ENCODE results near the gene KRT17. TPM values are rescaled to one million over a fixed set of nuclear protein-coding genes. Genes with fewer than 3 reads are reported as not detected.
"Not testable (repeated sequence)": the region's sequence is repeated elsewhere in the genome, so short reads cannot be mapped to it uniquely, and the experiment has no call there.

KRT17 gene
- total RNA-seq, 1 experiment from 2014 or later = 472 TPM

DNA sequence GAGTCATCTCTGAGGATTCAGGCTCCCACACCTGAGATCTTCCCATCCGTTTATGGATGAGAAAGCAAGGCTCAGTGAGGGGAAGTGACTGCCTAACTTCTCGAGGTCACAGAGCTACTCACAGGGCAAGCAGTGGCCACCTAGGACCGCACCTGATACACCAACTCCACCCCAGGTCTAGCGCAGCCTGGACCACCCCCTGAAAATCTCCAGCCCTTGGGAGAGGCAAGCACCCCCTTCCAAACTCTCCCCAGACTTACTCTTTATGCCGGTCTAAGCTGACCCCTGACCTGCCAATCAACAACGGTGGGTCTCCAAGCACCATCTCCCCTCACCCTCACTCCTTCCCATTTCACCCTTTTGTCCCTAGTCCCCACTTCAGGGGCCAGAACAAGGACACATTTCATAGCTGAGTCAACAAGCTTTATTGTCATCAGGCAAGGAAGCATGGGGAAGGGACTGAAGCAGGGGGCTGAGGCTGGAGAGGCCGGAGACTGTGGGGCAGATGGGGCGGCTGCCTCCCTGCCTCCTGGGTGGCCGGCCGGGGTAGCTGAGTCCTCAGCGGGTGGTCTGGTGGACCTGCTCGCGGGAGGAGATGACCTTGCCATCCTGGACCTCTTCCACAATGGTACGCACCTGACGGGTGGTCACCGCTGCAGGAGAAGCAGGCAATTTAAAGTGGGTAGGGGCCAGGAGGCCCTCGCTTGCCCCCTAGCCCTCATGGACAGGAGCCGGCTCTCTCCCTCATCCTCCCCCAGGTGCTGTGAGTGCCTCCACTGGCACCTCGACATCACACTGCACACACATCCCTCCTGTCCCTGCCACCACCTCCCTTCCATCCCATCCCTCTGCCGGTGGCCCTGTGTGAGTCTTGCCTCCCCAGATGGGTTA, 5.1 kb downstream of the KRT17 start:
- no peak for DNase-seq
- Mint-ChIP-seq H3K27me3 (ENCODE audit: unreplicated experiment) (no peaks in the 10 kb centered on the region), H3K4me1 (ENCODE audit: low read depth, unreplicated experiment) (peaks cover 43% of the 10 kb centered on the region), H3K27ac (ENCODE audit: unreplicated experiment) (peak overlapping the region; percentile 25), H3K4me3 (ENCODE audit: low read depth, unreplicated experiment) (no peak overlapping the region), H3K9me3 (ENCODE audit: low read depth, unreplicated experiment) (no peaks in the 10 kb centered on the region), H3K36me3 (ENCODE audit: insufficient read depth, unreplicated experiment) (peaks cover 64% of the 10 kb centered on the region)
- TF ChIP-seq, protein P1, sequence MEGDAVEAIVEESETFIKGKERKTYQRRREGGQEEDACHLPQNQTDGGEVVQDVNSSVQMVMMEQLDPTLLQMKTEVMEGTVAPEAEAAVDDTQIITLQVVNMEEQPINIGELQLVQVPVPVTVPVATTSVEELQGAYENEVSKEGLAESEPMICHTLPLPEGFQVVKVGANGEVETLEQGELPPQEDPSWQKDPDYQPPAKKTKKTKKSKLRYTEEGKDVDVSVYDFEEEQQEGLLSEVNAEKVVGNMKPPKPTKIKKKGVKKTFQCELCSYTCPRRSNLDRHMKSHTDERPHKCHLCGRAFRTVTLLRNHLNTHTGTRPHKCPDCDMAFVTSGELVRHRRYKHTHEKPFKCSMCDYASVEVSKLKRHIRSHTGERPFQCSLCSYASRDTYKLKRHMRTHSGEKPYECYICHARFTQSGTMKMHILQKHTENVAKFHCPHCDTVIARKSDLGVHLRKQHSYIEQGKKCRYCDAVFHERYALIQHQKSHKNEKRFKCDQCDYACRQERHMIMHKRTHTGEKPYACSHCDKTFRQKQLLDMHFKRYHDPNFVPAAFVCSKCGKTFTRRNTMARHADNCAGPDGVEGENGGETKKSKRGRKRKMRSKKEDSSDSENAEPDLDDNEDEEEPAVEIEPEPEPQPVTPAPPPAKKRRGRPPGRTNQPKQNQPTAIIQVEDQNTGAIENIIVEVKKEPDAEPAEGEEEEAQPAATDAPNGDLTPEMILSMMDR (IDR thresholded peaks at IDR 0.05; ENCODE audit: unreplicated experiment) = no peak
- intact Hi-C loops (cut with micrococcal nuclease; ENCODE audit: unreplicated experiment) = no loop called here
- CTCF ChIA-PET = interaction anchor here (1.1 kb wide), 1 partner anchor 35 kb away, joined by 4 read pairs; no protein-coding TSS in a partner anchor
- no TSS peak for BruUV-seq (replicated peaks)

DNA sequence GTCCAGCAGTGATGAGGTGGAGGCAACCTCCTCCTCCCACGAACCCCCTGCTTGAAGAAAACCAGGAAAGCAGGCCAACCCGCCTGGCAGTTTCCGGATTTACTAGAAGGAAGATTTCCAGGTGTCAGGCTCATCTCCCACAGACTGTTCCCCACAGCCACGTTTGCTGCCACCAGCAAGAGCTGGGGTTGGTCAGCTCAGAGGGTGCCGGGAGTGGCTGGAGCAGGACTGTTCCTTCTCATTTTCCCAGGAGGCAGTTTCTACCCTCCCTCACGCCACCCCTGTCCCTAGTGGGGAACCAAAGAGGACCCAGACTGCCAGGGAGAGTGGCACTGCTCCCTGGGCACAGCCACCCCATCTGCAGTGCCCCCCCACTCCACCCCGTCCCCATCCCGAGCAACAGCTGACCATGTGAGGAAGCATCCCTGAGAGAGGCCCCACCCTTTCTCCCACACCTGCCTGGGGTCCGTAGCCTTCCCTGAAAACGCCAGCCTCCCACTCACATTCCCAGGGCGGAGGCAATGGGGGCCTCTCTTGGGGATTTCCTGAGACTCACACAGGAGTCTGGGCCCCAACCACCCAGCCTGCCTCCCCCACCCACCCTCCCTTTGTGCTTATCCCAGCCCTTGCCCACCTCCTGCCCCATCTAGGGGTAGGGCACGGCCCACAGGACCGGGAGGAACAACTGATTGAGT, 5.9 kb downstream of the KRT17 start:
- no peak for DNase-seq
- H3K9me3 Mint-ChIP-seq (ENCODE audit: low read depth, unreplicated experiment) = no peaks in the 10 kb centered on the region
- H3K27me3 Mint-ChIP-seq (ENCODE audit: unreplicated experiment) = no peaks in the 10 kb centered on the region

DNA sequence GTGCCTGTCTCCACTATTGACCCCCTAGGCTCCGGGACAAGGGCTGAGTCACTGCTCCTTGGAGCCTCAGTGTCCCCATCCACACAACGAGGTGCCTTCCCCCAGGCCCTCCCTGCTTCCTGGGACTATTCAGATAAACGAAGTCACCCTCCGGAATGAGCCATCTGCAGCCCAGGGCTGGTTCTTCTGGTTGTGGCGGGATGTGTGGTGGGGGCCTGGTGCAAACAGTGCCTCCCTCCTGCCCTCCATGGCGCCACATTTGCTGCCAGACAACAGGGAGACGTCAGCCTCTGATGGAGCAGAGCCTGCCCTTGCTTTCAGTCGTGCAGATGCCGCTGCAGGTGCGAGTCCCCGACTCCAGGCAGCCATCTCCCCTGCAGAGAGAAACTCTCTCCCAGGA, 6.7 kb downstream of the KRT17 start:
- H3K4me1 Mint-ChIP-seq (ENCODE audit: low read depth, unreplicated experiment) = peaks cover 51% of the 10 kb centered on the region
- no TSS peak for BruUV-seq (replicated peaks)
- no peaks in the 10 kb centered on the region for H3K9me3 Mint-ChIP-seq (ENCODE audit: low read depth, unreplicated experiment)
- no peak overlapping the region for H3K4me3 Mint-ChIP-seq (ENCODE audit: low read depth, unreplicated experiment)
- CTCF ChIA-PET = no interaction called here
- H3K27me3 Mint-ChIP-seq (ENCODE audit: unreplicated experiment) = no peaks in the 10 kb centered on the region
- TF ChIP-seq, protein P1 (IDR thresholded peaks at IDR 0.05; ENCODE audit: unreplicated experiment) = no peak
- no peak overlapping the region for H3K27ac Mint-ChIP-seq (ENCODE audit: unreplicated experiment)
- H3K36me3 Mint-ChIP-seq (ENCODE audit: insufficient read depth, unreplicated experiment) = peaks cover 52% of the 10 kb centered on the region
- no peak for DNase-seq
- intact Hi-C loops (cut with micrococcal nuclease; ENCODE audit: unreplicated experiment) = no loop called here

More for the DNA sequence above, 5.9 kb downstream of the KRT17 start:
- TF ChIP-seq, protein P1 (IDR thresholded peaks at IDR 0.05; ENCODE audit: unreplicated experiment) = no peak
- no peak overlapping the region for H3K27ac Mint-ChIP-seq (ENCODE audit: unreplicated experiment)
- peaks cover 47% of the 10 kb centered on the region for H3K4me1 Mint-ChIP-seq (ENCODE audit: low read depth, unreplicated experiment)
- peaks cover 56% of the 10 kb centered on the region for H3K36me3 Mint-ChIP-seq (ENCODE audit: insufficient read depth, unreplicated experiment)
- BruUV-seq (replicated peaks) = no TSS peak
- H3K4me3 Mint-ChIP-seq (ENCODE audit: low read depth, unreplicated experiment) = no peak overlapping the region
- CTCF ChIA-PET = interaction anchor here (1.1 kb wide), 1 partner anchor 36 kb away, joined by 4 read pairs; no protein-coding TSS in a partner anchor
- intact Hi-C loops (cut with micrococcal nuclease; ENCODE audit: unreplicated experiment) = no loop called here

DNA sequence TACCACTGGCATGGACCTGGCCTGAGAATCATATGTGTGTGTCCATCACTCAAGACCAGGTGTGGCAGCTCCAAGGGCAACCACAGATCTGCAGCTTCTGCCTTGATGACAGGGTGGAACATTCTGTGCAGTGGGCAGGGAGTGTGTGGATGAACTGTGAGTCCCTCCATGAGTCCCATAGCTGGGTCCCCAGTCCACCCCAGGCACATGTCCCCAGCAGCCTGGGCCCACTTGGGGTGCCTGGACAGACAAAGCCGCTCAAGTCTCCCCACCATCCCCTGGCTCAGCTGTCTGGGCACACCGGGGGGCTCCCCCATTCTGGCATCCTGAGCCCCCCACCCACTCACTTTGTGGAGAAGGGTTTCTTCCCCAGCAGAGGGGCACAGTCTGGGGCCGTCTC, 7.2 kb downstream of the KRT17 start:
- no peaks in the 10 kb centered on the region for H3K27me3 Mint-ChIP-seq (ENCODE audit: unreplicated experiment)
- no peak for DNase-seq
- TF ChIP-seq, protein P1 (IDR thresholded peaks at IDR 0.05; ENCODE audit: unreplicated experiment) = no peak
- no peak overlapping the region for H3K27ac Mint-ChIP-seq (ENCODE audit: unreplicated experiment)
- H3K4me3 Mint-ChIP-seq (ENCODE audit: low read depth, unreplicated experiment) = no peak overlapping the region
- peaks cover 48% of the 10 kb centered on the region for H3K36me3 Mint-ChIP-seq (ENCODE audit: insufficient read depth, unreplicated experiment)
- CTCF ChIA-PET = interaction anchor here (0.6 kb wide), 2 partner anchors 24 to 39 kb away, joined by 3 read pairs; no protein-coding TSS in a partner anchor
- BruUV-seq (replicated peaks) = no TSS peak
- H3K9me3 Mint-ChIP-seq (ENCODE audit: low read depth, unreplicated experiment) = no peaks in the 10 kb centered on the region
- peaks cover 51% of the 10 kb centered on the region for H3K4me1 Mint-ChIP-seq (ENCODE audit: low read depth, unreplicated experiment)
- intact Hi-C loops (cut with micrococcal nuclease; ENCODE audit: unreplicated experiment) = no loop called here

DNA sequence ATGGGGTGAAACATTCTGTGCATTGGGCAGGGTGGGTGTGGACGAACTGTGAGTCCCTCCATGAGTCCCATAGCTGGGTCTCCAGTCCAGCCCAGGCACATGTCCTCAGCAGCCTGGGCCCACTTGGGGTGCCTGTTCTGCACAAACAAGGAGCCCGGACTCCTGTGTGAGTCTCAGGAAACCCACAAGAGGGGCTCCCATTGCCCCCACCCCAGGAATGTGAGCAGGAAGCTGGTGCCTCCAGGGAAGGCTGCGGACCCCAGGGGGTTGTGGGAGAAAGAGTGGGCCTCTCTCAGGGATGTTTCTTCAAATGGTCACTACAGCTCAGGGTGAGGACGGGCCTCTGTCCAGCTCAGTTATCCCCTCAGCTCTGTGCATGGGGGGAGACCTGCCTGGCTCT, 7.9 kb downstream of the KRT17 start:
- peaks cover 41% of the 10 kb centered on the region for H3K36me3 Mint-ChIP-seq (ENCODE audit: insufficient read depth, unreplicated experiment)
- peaks cover 46% of the 10 kb centered on the region for H3K4me1 Mint-ChIP-seq (ENCODE audit: low read depth, unreplicated experiment)
- H3K27me3 Mint-ChIP-seq (ENCODE audit: unreplicated experiment); H3K27ac Mint-ChIP-seq (ENCODE audit: unreplicated experiment); BruUV-seq (replicated peaks); DNase-seq; H3K9me3 Mint-ChIP-seq (ENCODE audit: low read depth, unreplicated experiment); intact Hi-C loops (cut with micrococcal nuclease; ENCODE audit: unreplicated experiment); H3K4me3 Mint-ChIP-seq (ENCODE audit: low read depth, unreplicated experiment): not testable (repeated sequence)
- CTCF ChIA-PET = interaction anchor here (0.6 kb wide), 2 partner anchors 23 to 39 kb away, joined by 3 read pairs; no protein-coding TSS in a partner anchor
